RWPE2 (cell line): ENCODE results near the gene TSHZ3.

Experiments used
- ATAC-seq: fragments of 200-7000 bp; cut with Tn5 transposase; 3 replicates; pipeline ENCODE4 v1.9.1; 2021; ENCODE audit warnings: low read depth
- DNase-seq: peaks from one replicate; pipeline ENCODE4 v3.0.0-alpha.2; 2020; ENCODE audit warnings: low spot score
- H3K27ac ChIP-seq: fragments of 450-650 bp; 2 replicates; pipeline ENCODE4 v1.5.1; 2017; ENCODE audit warnings: mild to moderate bottlenecking; ENCODE audit not compliant: poor library complexity, severe bottlenecking
- H3K27me3 ChIP-seq: fragments of 250-450 bp; sonication (Bioruptor Pico); 2 replicates; pipeline ENCODE4 v1.5.1; 2021; ENCODE audit warnings: mild to moderate bottlenecking, moderate library complexity; ENCODE audit not compliant: insufficient read depth, poor library complexity, severe bottlenecking
- H3K36me3 ChIP-seq: fragments of 250-450 bp; sonication (Bioruptor Pico); 2 replicates; pipeline ENCODE4 v1.5.1; 2020; ENCODE audit warnings: low read depth, mild to moderate bottlenecking, moderate library complexity
- H3K4me1 ChIP-seq: fragments of 250-450 bp; sonication (Bioruptor Pico); 2 replicates; pipeline ENCODE4 v1.5.1; 2021; ENCODE audit warnings: mild to moderate bottlenecking, moderate library complexity; ENCODE audit not compliant: insufficient read depth, poor library complexity, severe bottlenecking
- H3K4me3 ChIP-seq: fragments of 250-450 bp; sonication (Bioruptor Pico); 2 replicates; pipeline ENCODE4 v1.5.1; 2021; ENCODE audit warnings: mild to moderate bottlenecking, moderate library complexity; ENCODE audit not compliant: severe bottlenecking
- H3K9me3 ChIP-seq: fragments of 250-450 bp; sonication (Bioruptor Pico); 2 replicates; pipeline ENCODE4 v1.5.1; 2021; ENCODE audit warnings: mild to moderate bottlenecking, moderate library complexity; ENCODE audit not compliant: severe bottlenecking
- TF ChIP-seq, protein P1 (sequence below): fragments of 450-650 bp; IDR thresholded peaks from one replicate; pipeline ENCODE4 v1.5.1; 2017; ENCODE audit warnings: mild to moderate bottlenecking, moderate library complexity; ENCODE audit not compliant: poor library complexity, severe bottlenecking

The TSHZ3 gene, protein sequence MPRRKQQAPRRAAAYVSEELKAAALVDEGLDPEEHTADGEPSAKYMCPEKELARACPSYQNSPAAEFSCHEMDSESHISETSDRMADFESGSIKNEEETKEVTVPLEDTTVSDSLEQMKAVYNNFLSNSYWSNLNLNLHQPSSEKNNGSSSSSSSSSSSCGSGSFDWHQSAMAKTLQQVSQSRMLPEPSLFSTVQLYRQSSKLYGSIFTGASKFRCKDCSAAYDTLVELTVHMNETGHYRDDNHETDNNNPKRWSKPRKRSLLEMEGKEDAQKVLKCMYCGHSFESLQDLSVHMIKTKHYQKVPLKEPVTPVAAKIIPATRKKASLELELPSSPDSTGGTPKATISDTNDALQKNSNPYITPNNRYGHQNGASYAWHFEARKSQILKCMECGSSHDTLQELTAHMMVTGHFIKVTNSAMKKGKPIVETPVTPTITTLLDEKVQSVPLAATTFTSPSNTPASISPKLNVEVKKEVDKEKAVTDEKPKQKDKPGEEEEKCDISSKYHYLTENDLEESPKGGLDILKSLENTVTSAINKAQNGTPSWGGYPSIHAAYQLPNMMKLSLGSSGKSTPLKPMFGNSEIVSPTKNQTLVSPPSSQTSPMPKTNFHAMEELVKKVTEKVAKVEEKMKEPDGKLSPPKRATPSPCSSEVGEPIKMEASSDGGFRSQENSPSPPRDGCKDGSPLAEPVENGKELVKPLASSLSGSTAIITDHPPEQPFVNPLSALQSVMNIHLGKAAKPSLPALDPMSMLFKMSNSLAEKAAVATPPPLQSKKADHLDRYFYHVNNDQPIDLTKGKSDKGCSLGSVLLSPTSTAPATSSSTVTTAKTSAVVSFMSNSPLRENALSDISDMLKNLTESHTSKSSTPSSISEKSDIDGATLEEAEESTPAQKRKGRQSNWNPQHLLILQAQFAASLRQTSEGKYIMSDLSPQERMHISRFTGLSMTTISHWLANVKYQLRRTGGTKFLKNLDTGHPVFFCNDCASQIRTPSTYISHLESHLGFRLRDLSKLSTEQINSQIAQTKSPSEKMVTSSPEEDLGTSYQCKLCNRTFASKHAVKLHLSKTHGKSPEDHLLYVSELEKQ

DNA sequence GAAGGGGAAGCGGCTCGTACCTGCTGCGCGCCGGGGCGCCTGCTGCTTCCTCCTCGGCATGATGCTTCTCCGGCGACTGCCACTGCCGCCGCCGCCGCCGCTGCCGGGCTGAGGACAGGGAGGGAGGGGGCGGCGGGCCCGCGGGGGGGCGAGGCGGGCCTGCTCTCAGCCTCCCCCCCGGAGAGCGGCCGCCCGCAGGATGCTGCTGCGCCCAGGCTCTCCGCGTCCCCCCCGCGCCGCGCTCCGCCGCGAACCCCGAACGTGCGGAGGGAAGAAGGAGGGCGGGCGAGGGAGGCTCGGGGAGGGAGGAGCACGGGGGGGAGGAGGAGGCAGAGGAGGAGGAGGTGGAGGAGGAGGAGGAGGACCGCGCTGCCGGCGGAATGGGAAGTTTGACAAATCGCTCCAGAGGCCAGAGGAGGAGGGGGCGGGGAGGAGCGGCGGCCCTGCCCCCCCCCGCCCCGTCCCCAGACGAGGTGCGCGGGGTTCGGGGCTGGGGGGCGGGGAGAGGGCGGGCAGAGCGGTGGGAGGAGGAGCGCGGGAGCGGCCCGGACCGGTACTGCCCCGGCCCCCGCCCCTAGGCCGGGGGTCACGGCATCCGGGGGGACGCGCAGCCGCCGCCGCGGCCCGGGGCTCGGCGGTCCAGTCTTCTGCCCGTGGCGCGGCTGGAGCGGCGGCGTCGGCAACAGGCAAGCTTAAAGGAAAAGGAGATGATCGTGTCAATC is at the start of gene TSHZ3:
TSS of gene TSHZ3 (minus strand) at position 277 of the 722 bp plus-strand sequence. CDS start at position 60, 217 bp downstream.
- ATAC-seq (peak; percentile 55), DNase-seq (peak; percentile 81)
- Histone ChIP-seq H3K36me3 (no peaks in the 10 kb centered on the region), H3K27ac (peak within 1 kb of the TSS; percentile 65), H3K4me1 (peaks cover 2% of the 10 kb centered on the region), H3K27me3 (no peaks in the 10 kb centered on the region), H3K4me3 (peak within 1 kb of the TSS; percentile 99), H3K9me3 (no peaks in the 10 kb centered on the region)
- TF ChIP-seq, protein P1, sequence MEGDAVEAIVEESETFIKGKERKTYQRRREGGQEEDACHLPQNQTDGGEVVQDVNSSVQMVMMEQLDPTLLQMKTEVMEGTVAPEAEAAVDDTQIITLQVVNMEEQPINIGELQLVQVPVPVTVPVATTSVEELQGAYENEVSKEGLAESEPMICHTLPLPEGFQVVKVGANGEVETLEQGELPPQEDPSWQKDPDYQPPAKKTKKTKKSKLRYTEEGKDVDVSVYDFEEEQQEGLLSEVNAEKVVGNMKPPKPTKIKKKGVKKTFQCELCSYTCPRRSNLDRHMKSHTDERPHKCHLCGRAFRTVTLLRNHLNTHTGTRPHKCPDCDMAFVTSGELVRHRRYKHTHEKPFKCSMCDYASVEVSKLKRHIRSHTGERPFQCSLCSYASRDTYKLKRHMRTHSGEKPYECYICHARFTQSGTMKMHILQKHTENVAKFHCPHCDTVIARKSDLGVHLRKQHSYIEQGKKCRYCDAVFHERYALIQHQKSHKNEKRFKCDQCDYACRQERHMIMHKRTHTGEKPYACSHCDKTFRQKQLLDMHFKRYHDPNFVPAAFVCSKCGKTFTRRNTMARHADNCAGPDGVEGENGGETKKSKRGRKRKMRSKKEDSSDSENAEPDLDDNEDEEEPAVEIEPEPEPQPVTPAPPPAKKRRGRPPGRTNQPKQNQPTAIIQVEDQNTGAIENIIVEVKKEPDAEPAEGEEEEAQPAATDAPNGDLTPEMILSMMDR = no peak

DNA sequence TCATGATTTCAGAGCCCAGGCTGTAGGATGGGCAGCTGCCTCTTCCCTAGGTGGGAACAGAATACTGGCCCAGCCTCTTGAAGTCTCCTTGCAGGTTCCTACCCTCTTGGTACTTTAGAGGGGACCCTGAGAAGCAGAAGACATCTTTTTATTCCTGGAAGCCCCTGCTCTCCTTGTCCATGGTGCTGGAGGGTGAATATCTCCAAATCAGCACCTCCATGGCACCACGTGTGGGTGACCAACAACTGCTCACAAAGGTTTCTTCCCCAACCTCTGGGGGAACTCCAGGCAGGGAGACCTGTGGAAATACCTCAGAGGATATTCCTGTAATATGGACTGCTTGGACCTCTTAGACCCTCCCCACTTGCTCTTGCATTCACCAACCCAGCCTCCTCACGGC is 48.1 kb upstream of the TSHZ3 start:
- ATAC-seq (no peak), DNase-seq (no peak)
- H3K27me3 ChIP-seq = no peaks in the 10 kb centered on the region
- H3K36me3 ChIP-seq = no peaks in the 10 kb centered on the region
- no peaks in the 10 kb centered on the region for H3K4me1 ChIP-seq
- H3K4me3 ChIP-seq = no peak overlapping the region
- H3K9me3 ChIP-seq = no peaks in the 10 kb centered on the region
- H3K27ac ChIP-seq = no peak overlapping the region
- TF ChIP-seq, protein P1 = no peak

DNA sequence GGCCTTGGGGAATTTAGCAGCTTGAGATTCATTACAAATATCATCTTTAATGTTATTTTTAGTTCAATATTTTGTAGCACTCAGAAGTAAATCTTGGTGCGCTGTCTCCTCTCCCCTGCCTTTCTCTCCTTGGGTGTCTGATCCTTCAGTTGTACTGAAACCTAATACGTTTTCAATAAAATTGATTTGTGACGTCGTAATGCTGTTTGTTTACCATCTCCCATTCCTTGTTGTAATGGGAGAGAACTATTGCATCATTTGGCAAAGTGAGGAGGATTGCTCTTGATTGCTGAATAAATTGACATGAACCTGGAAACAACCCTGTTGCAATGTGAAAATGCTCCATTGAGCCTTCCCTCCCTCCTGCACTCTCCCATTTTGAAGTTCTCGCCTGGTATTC is 43.2 kb upstream of the TSHZ3 start:
- TF ChIP-seq, protein P1 = no peak
- no peaks in the 10 kb centered on the region for H3K36me3 ChIP-seq
- H3K9me3 ChIP-seq = no peaks in the 10 kb centered on the region
- H3K27me3 ChIP-seq = no peaks in the 10 kb centered on the region
- ATAC-seq = no peak
- no peak overlapping the region for H3K4me3 ChIP-seq
- no peaks in the 10 kb centered on the region for H3K4me1 ChIP-seq
- H3K27ac ChIP-seq = no peak overlapping the region
- DNase-seq = no peak

DNA sequence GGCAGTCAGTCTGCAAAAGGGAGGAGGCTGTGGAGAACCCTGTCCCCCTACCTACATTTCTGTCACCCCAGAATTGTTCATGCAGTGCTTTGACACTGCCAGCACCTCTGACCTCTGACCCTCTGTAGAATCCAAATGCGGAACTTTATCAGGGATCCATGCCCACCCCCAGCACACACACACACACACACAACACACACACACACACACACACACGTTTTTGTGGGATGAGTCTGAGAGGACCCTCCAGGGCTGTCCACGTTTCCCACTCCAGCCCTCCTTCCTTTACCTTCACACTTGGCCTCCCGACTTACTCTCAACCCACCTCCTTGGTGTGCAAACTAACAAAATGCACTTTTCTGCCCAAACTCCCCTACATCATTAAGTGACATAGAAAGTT is 42.3 kb upstream of the TSHZ3 start:
- H3K36me3 ChIP-seq = no peaks in the 10 kb centered on the region
- ATAC-seq = no peak

More for the DNA sequence above, 42.3 kb upstream of the TSHZ3 start:
- H3K9me3 ChIP-seq = no peaks in the 10 kb centered on the region
- H3K4me3 ChIP-seq = no peak overlapping the region
- no peaks in the 10 kb centered on the region for H3K27me3 ChIP-seq
- TF ChIP-seq, protein P1 = no peak
- no peaks in the 10 kb centered on the region for H3K4me1 ChIP-seq
- H3K27ac ChIP-seq = no peak overlapping the region
- DNase-seq = no peak
